Upper lobe of left lung (tissue), 4 donors: ENCODE data around the gene HIC1.

Experiments used
- POLR2A ChIP-seq, 4 donors: fragments of 450-650 bp; IDR thresholded peaks; one replicate each; pipeline ENCODE4 v1.5.1; 2016 to 2017; ENCODE audit warnings: antibody characterized with exemption in 4 of 4, mild to moderate bottlenecking in 2 of 4
- TF ChIP-seq, protein P1 (sequence below), 6 experiments: fragments of 450-650 bp in 4 of 6; fragments of 200-600 bp in 2 of 6; sonication (generic) in 2 of 6; IDR thresholded peaks; one replicate each; pipeline ENCODE4 v1.5.1; 2016 to 2019; ENCODE audit warnings: antibody characterized with exemption in 6 of 6

DNA sequence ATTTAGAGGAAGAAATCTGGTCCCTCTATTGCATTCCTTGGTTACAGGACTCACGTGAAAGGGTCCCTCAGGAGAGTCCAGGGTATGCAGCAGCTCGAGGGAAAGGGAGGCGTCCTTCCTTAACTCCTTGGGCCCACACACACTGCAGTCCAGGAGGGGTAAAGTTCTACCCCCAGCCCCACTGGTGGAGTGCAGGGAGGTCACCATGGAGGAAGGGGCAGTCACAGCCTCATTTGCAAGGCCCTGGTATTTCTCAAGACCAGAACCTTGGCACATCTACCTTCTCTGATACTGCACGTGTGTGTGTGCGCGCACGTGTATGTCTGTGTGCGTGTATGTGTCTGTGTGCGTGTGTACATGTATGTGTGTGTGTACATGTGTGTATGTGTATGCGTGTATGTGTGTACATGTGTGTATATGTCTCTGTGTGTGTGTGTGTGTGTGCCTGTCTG is 11.1 kb downstream of the HIC1 start:
- TF ChIP-seq POLR2A (IDR thresholded peaks at IDR 0.05) = no peak
- TF ChIP-seq, protein P1, sequence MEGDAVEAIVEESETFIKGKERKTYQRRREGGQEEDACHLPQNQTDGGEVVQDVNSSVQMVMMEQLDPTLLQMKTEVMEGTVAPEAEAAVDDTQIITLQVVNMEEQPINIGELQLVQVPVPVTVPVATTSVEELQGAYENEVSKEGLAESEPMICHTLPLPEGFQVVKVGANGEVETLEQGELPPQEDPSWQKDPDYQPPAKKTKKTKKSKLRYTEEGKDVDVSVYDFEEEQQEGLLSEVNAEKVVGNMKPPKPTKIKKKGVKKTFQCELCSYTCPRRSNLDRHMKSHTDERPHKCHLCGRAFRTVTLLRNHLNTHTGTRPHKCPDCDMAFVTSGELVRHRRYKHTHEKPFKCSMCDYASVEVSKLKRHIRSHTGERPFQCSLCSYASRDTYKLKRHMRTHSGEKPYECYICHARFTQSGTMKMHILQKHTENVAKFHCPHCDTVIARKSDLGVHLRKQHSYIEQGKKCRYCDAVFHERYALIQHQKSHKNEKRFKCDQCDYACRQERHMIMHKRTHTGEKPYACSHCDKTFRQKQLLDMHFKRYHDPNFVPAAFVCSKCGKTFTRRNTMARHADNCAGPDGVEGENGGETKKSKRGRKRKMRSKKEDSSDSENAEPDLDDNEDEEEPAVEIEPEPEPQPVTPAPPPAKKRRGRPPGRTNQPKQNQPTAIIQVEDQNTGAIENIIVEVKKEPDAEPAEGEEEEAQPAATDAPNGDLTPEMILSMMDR (IDR thresholded peaks at IDR 0.05) = no peak
